H9 (cell line): Measurements from ENCODE around the gene TMEM131. TPM values are rescaled to one million over a fixed set of nuclear protein-coding genes. Genes with fewer than 3 reads are reported as not detected.
A peak's percentile ranks its signal among the peaks of the same experiment; 100 is the strongest.

Experiments
- DNase-seq: peaks from one replicate; pipeline ENCODE4 v3.0.0-alpha.2; 2017
- H2AFZ ChIP-seq: one replicate; pipeline ENCODE4 v1.6.1; 2013; ENCODE audit warnings: mild to moderate bottlenecking, low read length, control low read depth, moderate library complexity
- H2AK5ac ChIP-seq: 2 replicates; pipeline ENCODE4 v1.6.1; 2013; ENCODE audit warnings: low read length, control low read depth, mixed read lengths; ENCODE audit not compliant: insufficient read length
- H2BK120ac ChIP-seq: one replicate; pipeline ENCODE4 v1.6.1; 2013; ENCODE audit warnings: low read depth, mild to moderate bottlenecking, low read length, control low read depth, inconsistent platforms; ENCODE audit not compliant: poor library complexity, severe bottlenecking
- H2BK12ac ChIP-seq: 2 replicates; pipeline ENCODE4 v1.6.1; 2013; ENCODE audit warnings: low read length, control low read depth, mixed read lengths, low read depth; ENCODE audit not compliant: insufficient read length
- H2BK15ac ChIP-seq: 2 replicates; pipeline ENCODE4 v1.6.1; 2013; ENCODE audit warnings: low read depth, low read length, control low read depth
- H2BK20ac ChIP-seq: one replicate; pipeline ENCODE4 v1.6.1; 2013; ENCODE audit warnings: low read depth, mild to moderate bottlenecking, low read length, control low read depth, inconsistent platforms; ENCODE audit not compliant: poor library complexity, severe bottlenecking
- H2BK5ac ChIP-seq: 2 replicates; pipeline ENCODE4 v1.6.1; 2013; ENCODE audit warnings: low read length, control low read depth, mixed read lengths; ENCODE audit not compliant: insufficient read length
- H3K14ac ChIP-seq: 2 replicates; pipeline ENCODE4 v1.6.1; 2013; ENCODE audit warnings: low read length, control low read depth; ENCODE audit not compliant: insufficient read depth
- H3K18ac ChIP-seq: 2 replicates; pipeline ENCODE4 v1.6.1; 2013; ENCODE audit warnings: low read depth, mild to moderate bottlenecking, mixed read lengths, low read length, control low read depth; ENCODE audit not compliant: insufficient read length
- H3K23ac ChIP-seq: 2 replicates; pipeline ENCODE4 v1.6.1; 2013; ENCODE audit warnings: low read length, control low read depth, mixed read lengths, low read depth; ENCODE audit not compliant: insufficient read length
- H3K23me2 ChIP-seq: 2 replicates; pipeline ENCODE4 v1.6.1; 2013; ENCODE audit warnings: low read depth, mild to moderate bottlenecking, mixed read lengths, low read length, control low read depth; ENCODE audit not compliant: insufficient read length, poor library complexity, severe bottlenecking
- H3K27ac ChIP-seq: 2 replicates; pipeline ENCODE4 v1.5.1; 2013; ENCODE audit warnings: low read length, control low read depth, mixed read lengths, low read depth; ENCODE audit not compliant: insufficient read length
- H3K27me3 ChIP-seq: 2 replicates; pipeline ENCODE4 v1.6.1; 2013; ENCODE audit warnings: low read length, control low read depth, inconsistent platforms; ENCODE audit not compliant: insufficient read depth
- H3K4ac ChIP-seq: 2 replicates; pipeline ENCODE4 v1.6.1; 2013; ENCODE audit warnings: low read depth, mild to moderate bottlenecking, control low read depth, inconsistent platforms, low read length, moderate library complexity
- H3K4me1 ChIP-seq: 2 replicates; pipeline ENCODE4 v1.6.1; 2013; ENCODE audit warnings: low read length, control low read depth, inconsistent platforms; ENCODE audit not compliant: insufficient read depth
- H3K4me2 ChIP-seq: 2 replicates; pipeline ENCODE4 v1.6.1; 2013; ENCODE audit warnings: low read length, control low read depth, mixed read lengths; ENCODE audit not compliant: insufficient read length, insufficient read depth
- H3K56ac ChIP-seq: 2 replicates; pipeline ENCODE4 v1.6.1; 2013; ENCODE audit warnings: low read depth, mild to moderate bottlenecking, mixed read lengths, low read length, control low read depth; ENCODE audit not compliant: insufficient read length
- H3K79me1 ChIP-seq: 2 replicates; pipeline ENCODE4 v1.6.1; 2013; ENCODE audit warnings: low read depth, mild to moderate bottlenecking, moderate library complexity, low read length, control low read depth, inconsistent platforms; ENCODE audit not compliant: insufficient read depth, poor library complexity, severe bottlenecking
- H3K79me2 ChIP-seq: 2 replicates; pipeline ENCODE4 v1.6.1; 2013; ENCODE audit warnings: low read length, control low read depth, inconsistent platforms; ENCODE audit not compliant: insufficient read depth
- H3K9ac ChIP-seq: 2 replicates; pipeline ENCODE4 v1.6.1; 2013; ENCODE audit warnings: low read length, control low read depth, mixed read lengths; ENCODE audit not compliant: insufficient read length; ENCODE audit errors: extremely low read depth
- H3K9me3 ChIP-seq: one replicate; pipeline ENCODE4 v1.6.1; 2013; ENCODE audit warnings: low read depth, low read length, inconsistent platforms; ENCODE audit not compliant: control insufficient read depth
- H3T11ph ChIP-seq: one replicate; pipeline ENCODE4 v1.6.1; 2013; ENCODE audit warnings: mild to moderate bottlenecking, low read length, control low read depth, inconsistent platforms
- H4K20me1 ChIP-seq: one replicate; pipeline ENCODE4 v1.6.1; 2013; ENCODE audit not compliant: control insufficient read depth, insufficient read length, insufficient read depth
- H4K5ac ChIP-seq: 2 replicates; pipeline ENCODE4 v1.6.1; 2013; ENCODE audit warnings: low read depth, mild to moderate bottlenecking, mixed read lengths, low read length, control low read depth; ENCODE audit not compliant: insufficient read length
- H4K8ac ChIP-seq: replicated peaks from 2 replicates; pipeline ENCODE4 v1.6.1; 2013; ENCODE audit warnings: low read length, control low read depth, mixed read lengths, low read depth; ENCODE audit not compliant: insufficient read length
- H4K91ac ChIP-seq: 2 replicates; pipeline ENCODE4 v1.6.1; 2013; ENCODE audit warnings: low read depth, mild to moderate bottlenecking, moderate library complexity, mixed read lengths, low read length, control low read depth; ENCODE audit not compliant: insufficient read length
- H3K27ac Mint-ChIP-seq, 3 experiments: 2 replicates in 2 of 3; 3 replicates in 1 of 3; pipeline ENCODE4 v1.8.0; 2020 to 2021; ENCODE audit warnings: mixed read lengths in 3 of 3, mild to moderate bottlenecking in 1 of 3, moderate library complexity in 1 of 3
- H3K27me3 Mint-ChIP-seq: 2 replicates; pipeline ENCODE4 v1.8.0; 2021; ENCODE audit warnings: low read depth, mild to moderate bottlenecking, moderate library complexity, mixed read lengths
- H3K36me3 Mint-ChIP-seq, 3 experiments: 2 replicates in 2 of 3; 3 replicates in 1 of 3; pipeline ENCODE4 v1.8.0; 2020 to 2021; ENCODE audit warnings: low read depth in 3 of 3, mixed read lengths in 3 of 3; ENCODE audit not compliant: insufficient read depth in 1 of 3
- H3K4me1 Mint-ChIP-seq, 2 experiments: 2 replicates each; pipeline ENCODE4 v1.8.0; 2020; ENCODE audit warnings: mixed read lengths in 2 of 2
- H3K4me3 Mint-ChIP-seq, 2 experiments: 2 replicates in 1 of 2; 3 replicates in 1 of 2; pipeline ENCODE4 v1.8.0; 2020 to 2021; ENCODE audit warnings: mild to moderate bottlenecking in 2 of 2, mixed read lengths in 2 of 2, moderate library complexity in 1 of 2
- H3K9me3 Mint-ChIP-seq, 2 experiments: 2 replicates in 1 of 2; 3 replicates in 1 of 2; pipeline ENCODE4 v1.8.0; 2020; ENCODE audit warnings: mild to moderate bottlenecking in 2 of 2, mixed read lengths in 2 of 2, moderate library complexity in 1 of 2
- CTCF ChIP-seq: fragments of 200-600 bp; sonication (generic); conservative IDR thresholded peaks from 3 replicates; pipeline ENCODE4 v1.8.0; 2021; ENCODE audit warnings: antibody characterized with exemption, mild to moderate bottlenecking
- WGBS: extraction: QIAGEN DNeasy Blood & Tissue Kit; methylation state at CpG from one replicate; pipeline ENCODE4 v1.1.7; 2013; ENCODE audit warnings: missing lambda C conversion rate, low lambda C conversion rate, mixed read lengths; ENCODE audit not compliant: insufficient read length; ENCODE audit errors: extremely low coverage; 5-methylcytosine and 5-hydroxymethylcytosine counted together
- total RNA-seq: library from RNA; stranded (reverse); gene quantifications from 2 replicates; pipeline ENCODE4 v1.2.1, GENCODE V29; 2021

Gene TMEM131
- total RNA-seq, 1 experiment from 2014 or later, result 20.9 TPM

DNA sequence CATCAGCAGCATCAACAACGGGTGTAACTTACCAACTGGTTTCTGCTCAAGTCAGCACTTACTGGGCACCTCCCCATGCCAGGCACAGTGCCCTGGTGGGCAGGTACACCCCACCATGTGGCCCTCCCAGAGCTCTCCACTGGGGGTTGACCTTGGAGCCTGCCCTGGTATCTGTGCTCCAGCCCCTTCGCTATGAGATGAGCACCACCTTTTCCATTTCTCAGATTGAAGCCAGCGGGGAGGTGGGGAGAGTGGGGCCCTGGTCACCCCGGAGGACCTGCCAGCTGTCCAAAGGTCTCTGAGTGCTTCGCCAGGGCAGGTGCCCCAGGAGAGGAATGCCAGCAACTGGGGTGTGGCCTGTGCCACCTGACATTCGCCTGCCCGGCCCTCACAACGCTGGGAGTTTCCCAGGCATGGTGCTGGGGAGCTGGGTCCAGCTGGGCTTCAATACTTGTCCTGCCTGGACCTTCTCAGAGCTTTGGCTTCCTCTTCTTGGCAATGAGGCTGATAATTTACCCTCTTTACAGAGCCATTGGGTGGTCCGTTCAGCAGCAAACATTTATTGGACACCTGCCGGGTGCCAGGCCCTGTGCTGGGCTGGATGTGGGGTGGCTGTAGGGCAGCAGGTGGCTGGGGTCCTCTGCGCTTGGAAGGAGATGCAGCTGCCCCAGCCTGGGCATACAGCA is 288.2 kb downstream of the TMEM131 start:
- TF ChIP-seq CTCF, result no peak
- no peak overlapping the region for H2AFZ ChIP-seq
- H2BK120ac ChIP-seq, result no peak overlapping the region
- H3K79me2 ChIP-seq, result no peaks in the 10 kb centered on the region
- peak; percentile 17 for DNase-seq
- no peak overlapping the region for H3T11ph ChIP-seq
- H2BK20ac ChIP-seq, result no peak overlapping the region
- H4K8ac ChIP-seq, result no peak overlapping the region
- Mint-ChIP-seq H3K36me3 (peaks cover 0 to 4% (median 0%) of the 10 kb centered on the region in 3 experiments; a peak in 2 of 7 replicates), H3K4me3 (no peak overlapping the region), H3K27me3 (peaks cover 2% of the 10 kb centered on the region; the same call in 1 of the 2 replicates), H3K27ac (no peak overlapping the region), H3K4me1 (peaks cover 2 to 4% of the 10 kb centered on the region in 2 experiments), H3K9me3 (peaks cover 0 to 2% of the 10 kb centered on the region in 2 experiments; a peak in 1 of 5 replicates)
- no peak overlapping the region for H3K18ac ChIP-seq
- H3K14ac ChIP-seq, result no peak overlapping the region
- no peak overlapping the region for H4K5ac ChIP-seq
- H3K79me1 ChIP-seq, result no peaks in the 10 kb centered on the region
- H3K23me2 ChIP-seq, result no peaks in the 10 kb centered on the region
- H3K56ac ChIP-seq, result no peak overlapping the region
- H2AK5ac ChIP-seq, result no peak overlapping the region
- H2BK15ac ChIP-seq, result no peak overlapping the region
- no peaks in the 10 kb centered on the region for H3K9me3 ChIP-seq
- no peak overlapping the region for H2BK12ac ChIP-seq
- no peak overlapping the region for H3K4ac ChIP-seq
- H3K27ac ChIP-seq, result no peak overlapping the region
- H3K4me1 ChIP-seq, result no peaks in the 10 kb centered on the region
- no peaks in the 10 kb centered on the region for H3K27me3 ChIP-seq
- H4K20me1 ChIP-seq, result no peaks in the 10 kb centered on the region
- no CpG with 5 or more reads among the region's 11 CpGs for WGBS
- no peak overlapping the region for H2BK5ac ChIP-seq
- H4K91ac ChIP-seq, result no peak overlapping the region
- H3K4me2 ChIP-seq, result no peak overlapping the region
- H3K23ac ChIP-seq, result no peak overlapping the region
- no peak overlapping the region for H3K9ac ChIP-seq
